Measurements from ENCODE around the gene TMEM52B. TPM values are rescaled to one million over a fixed set of nuclear protein-coding genes. Genes with fewer than 3 reads are reported as not detected.

TMEM52B gene
- total and polyA plus RNA-seq, 9 of the 15 experiments (the other 6 are each of a cell fraction or from before 2014, with no cell fraction given), result not detected

- no peak overlapping the region for H3K9ac ChIP-seq (ENCODE audit: insufficient read depth in 1 of 2, low read depth in 2 of 2, low read length in 2 of 2)
- TF ChIP-seq ZBTB17 (CRISPR knock-in tag; IDR thresholded peaks at IDR 0.05) (no peak), ZNF76 (CRISPR knock-in tag; IDR thresholded peaks at IDR 0.05; ENCODE audit: borderline replicate concordance) (no peak), CXXC5 (CRISPR knock-in tag; IDR thresholded peaks at IDR 0.05) (no peak), SNIP1 (IDR thresholded peaks at IDR 0.05; ENCODE audit: low read depth) (no peak), ZBTB2 (IDR thresholded peaks at IDR 0.05) (no peak), ZNF143 (CRISPR knock-in tag; IDR thresholded peaks at IDR 0.05) (no peak), CUX1 (CRISPR knock-in tag; IDR thresholded peaks at IDR 0.05) (no peak), MAFG (tag; conservative IDR thresholded peaks at IDR 0.05) (no peak)
- no peak for ATAC-seq
- no peaks in the 10 kb centered on the region for H4K20me1 ChIP-seq (replicated peaks; ENCODE audit: control insufficient read depth, insufficient read depth, low read length)
- no peak overlapping the region for H3K27ac ChIP-seq (ENCODE audit: extremely low read depth, low read depth, low read length)
- ChIA-PET POLR2A (interaction anchor here (0.6 to 1.2 kb wide), 2 partner anchors 13 to 67 kb away, joined by 3 read pairs; no protein-coding TSS in a partner anchor), CTCF (ENCODE audit: low intra/inter-chr PET ratio) (no interaction called here)
- in situ Hi-C loops (cut with MboI) (loop anchor here (25.0 kb wide), 1 partner anchor 985 kb away; no protein-coding TSS in a partner anchor), intact Hi-C loops (cut with micrococcal nuclease) (no loop called here)
- no peak overlapping the region for H3K4me3 ChIP-seq
- H2AFZ ChIP-seq (ENCODE audit: low read depth, low read length), result no peak overlapping the region
- no peaks in the 10 kb centered on the region for H3K9me1 ChIP-seq (ENCODE audit: control insufficient read depth, insufficient read depth, low read length)
- no peaks in the 10 kb centered on the region for H3K79me2 ChIP-seq (ENCODE audit: control insufficient read depth, insufficient read depth, low read length)
- DNase-seq (ENCODE audit: extremely low read depth in 1 of 4, low spot score in 3 of 4), result no peak
- H3K4me1 ChIP-seq (replicated peaks in 1 of 2; ENCODE audit: control insufficient read depth in 2 of 2, insufficient read depth in 2 of 2, low read length in 2 of 2), result no peaks in the 10 kb centered on the region
- BruUV-seq (replicated peaks), result no TSS peak
- no peak for FAIRE-seq
- WGBS (ENCODE audit: insufficient coverage, low coverage, missing lambda C conversion rate), result 0% methylated on average over 1 of the region's 1 CpG
- no peak overlapping the region for H3K4me2 ChIP-seq (ENCODE audit: insufficient read depth, low read length)
- H3K27me3 ChIP-seq (ENCODE audit: control insufficient read depth in 2 of 2, insufficient read depth in 2 of 2, low read length in 2 of 2), result no peaks in the 10 kb centered on the region
- H3K9me3 ChIP-seq (replicated peaks; ENCODE audit: control insufficient read depth, insufficient read depth, low read depth, low read length), result no peaks in the 10 kb centered on the region
- 0 out of 3 replicates have a peak, but pooled peaks cover 3% of the 10 kb centered on the region for H3K36me3 ChIP-seq (ENCODE audit: control insufficient read depth, insufficient read depth, low read length)
These were observed 48.8 kb downstream of the TMEM52B start for GRCh38 chr12:10227648-10228047.

Measured in K562 (cell line).